Stimulated activated CD8-positive, alpha-beta memory T cell treated with anti-CD3 and anti-CD28 coated beads, Interleukin-2, amount 100 ng/mL, for 48 hours (primary cell): Measurements from ENCODE around the gene HDAC7.

Experiments
- DNase-seq, 2 donors: peaks; one replicate each; pipeline ENCODE4 v3.0.0-alpha.2; 2020; ENCODE audit warnings: low read depth in 2 of 2

HDAC7 gene

GRCh38 chr12:47747596-47748506 is 71.9 kb downstream of the HDAC7 start:
- DNase-seq: no peak

- DNase-seq: no peak
These were observed 72.6 kb downstream of the HDAC7 start for GRCh38 chr12:47747126-47747525.

GRCh38 chr12:47746523-47746922 is 73.2 kb downstream of the HDAC7 start:
- no peak for DNase-seq

GRCh38 chr12:47746073-47746472 is 73.6 kb downstream of the HDAC7 start:
- DNase-seq: no peak

- DNase-seq: no peak
These were observed 74.1 kb downstream of the HDAC7 start for GRCh38 chr12:47745485-47746041.

- no peak for DNase-seq
These were observed 74.8 kb downstream of the HDAC7 start for GRCh38 chr12:47744778-47745436.

GRCh38 chr12:47744005-47744651 is 75.6 kb downstream of the HDAC7 start:
- DNase-seq: no peak

GRCh38 chr12:47743311-47743860 is 76.3 kb downstream of the HDAC7 start:
- DNase-seq: no peak

GRCh38 chr12:47742253-47742825 is 77.4 kb downstream of the HDAC7 start:
- peak; percentile 57 to 66 for DNase-seq

- peak; percentile 27 to 28 for DNase-seq
These were observed 78.4 kb downstream of the HDAC7 start for GRCh38 chr12:47741340-47741703.

- no peak for DNase-seq
These were observed 78.9 kb downstream of the HDAC7 start for GRCh38 chr12:47740606-47741339.

- DNase-seq: no peak
These were observed 79.7 kb downstream of the HDAC7 start for GRCh38 chr12:47739979-47740378.

- no peak for DNase-seq
These were observed 80.4 kb downstream of the HDAC7 start for GRCh38 chr12:47739297-47739696.

GRCh38 chr12:47737936-47738594 is 81.6 kb downstream of the HDAC7 start:
- no peak for DNase-seq

- DNase-seq: no peak
These were observed 82.6 kb downstream of the HDAC7 start for GRCh38 chr12:47736877-47737676.

GRCh38 chr12:47736216-47736615 is 83.5 kb downstream of the HDAC7 start:
- DNase-seq: no peak

- no peak for DNase-seq
These were observed 84.1 kb downstream of the HDAC7 start for GRCh38 chr12:47735649-47736048.

- no peak for DNase-seq
These were observed 84.8 kb downstream of the HDAC7 start for GRCh38 chr12:47734725-47735480.

- DNase-seq: no peak
These were observed 86.6 kb downstream of the HDAC7 start for GRCh38 chr12:47733142-47733541.
